NB4 (cell line): Measurements from ENCODE around the gene ABCA2.

Experiments
- TF ChIP-seq, protein P1 (sequence below): IDR thresholded peaks from one replicate; pipeline ENCODE4 v1.5.1; 2012; ENCODE audit warnings: low read depth, low read length
- TF ChIP-seq, protein P2 (sequence below): IDR thresholded peaks from 2 replicates; pipeline ENCODE4 v1.6.1; 2011; ENCODE audit warnings: low read depth, low read length

DNA sequence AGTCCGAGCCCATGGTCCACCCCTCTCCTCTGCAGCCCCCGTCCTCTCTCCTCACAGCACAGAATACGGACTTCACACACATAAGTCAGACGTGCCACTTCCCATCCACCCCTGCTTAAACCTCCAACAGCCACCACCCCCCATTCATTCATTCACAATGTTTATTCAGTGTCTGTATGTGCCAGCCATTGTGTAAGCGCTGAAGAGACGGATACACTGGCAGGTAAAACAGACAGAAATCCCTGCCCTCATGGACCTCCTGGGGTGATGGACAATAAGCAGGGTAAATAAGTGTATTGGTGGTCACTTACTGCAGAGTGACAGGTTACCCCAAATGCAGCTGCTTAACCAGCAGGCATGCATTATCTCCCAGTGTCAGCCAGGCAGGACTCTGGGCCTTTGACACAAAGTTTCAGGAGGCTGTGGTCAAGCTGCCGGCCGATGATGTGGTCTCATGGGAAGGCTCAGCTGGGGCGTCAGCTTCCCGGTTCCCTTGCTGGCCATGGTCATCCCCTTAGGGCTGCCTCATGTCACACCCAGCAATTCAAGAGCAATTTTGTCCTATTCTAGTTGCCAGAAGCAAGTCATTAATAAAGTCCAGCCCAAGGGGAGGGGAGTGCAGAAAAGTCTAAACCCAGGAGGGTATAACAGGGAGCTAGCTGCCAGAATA is 37.7 kb downstream of the ABCA2 start:
- TF ChIP-seq, protein P1, sequence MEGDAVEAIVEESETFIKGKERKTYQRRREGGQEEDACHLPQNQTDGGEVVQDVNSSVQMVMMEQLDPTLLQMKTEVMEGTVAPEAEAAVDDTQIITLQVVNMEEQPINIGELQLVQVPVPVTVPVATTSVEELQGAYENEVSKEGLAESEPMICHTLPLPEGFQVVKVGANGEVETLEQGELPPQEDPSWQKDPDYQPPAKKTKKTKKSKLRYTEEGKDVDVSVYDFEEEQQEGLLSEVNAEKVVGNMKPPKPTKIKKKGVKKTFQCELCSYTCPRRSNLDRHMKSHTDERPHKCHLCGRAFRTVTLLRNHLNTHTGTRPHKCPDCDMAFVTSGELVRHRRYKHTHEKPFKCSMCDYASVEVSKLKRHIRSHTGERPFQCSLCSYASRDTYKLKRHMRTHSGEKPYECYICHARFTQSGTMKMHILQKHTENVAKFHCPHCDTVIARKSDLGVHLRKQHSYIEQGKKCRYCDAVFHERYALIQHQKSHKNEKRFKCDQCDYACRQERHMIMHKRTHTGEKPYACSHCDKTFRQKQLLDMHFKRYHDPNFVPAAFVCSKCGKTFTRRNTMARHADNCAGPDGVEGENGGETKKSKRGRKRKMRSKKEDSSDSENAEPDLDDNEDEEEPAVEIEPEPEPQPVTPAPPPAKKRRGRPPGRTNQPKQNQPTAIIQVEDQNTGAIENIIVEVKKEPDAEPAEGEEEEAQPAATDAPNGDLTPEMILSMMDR, result no peak
- TF ChIP-seq, protein P2, sequence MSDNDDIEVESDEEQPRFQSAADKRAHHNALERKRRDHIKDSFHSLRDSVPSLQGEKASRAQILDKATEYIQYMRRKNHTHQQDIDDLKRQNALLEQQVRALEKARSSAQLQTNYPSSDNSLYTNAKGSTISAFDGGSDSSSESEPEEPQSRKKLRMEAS, result no peak
